Trophoblast cell (in vitro differentiated cells and primary cell): ENCODE results near the gene ERG.

Experiments used
- DNase-seq, 2 donors: peaks; one replicate each; pipeline ENCODE4 v3.0.0-alpha.2; 2016
- H2AFZ ChIP-seq: 2 replicates; pipeline ENCODE4 v1.6.1; 2013; ENCODE audit warnings: low read length, moderate library complexity, mild to moderate bottlenecking; ENCODE audit not compliant: insufficient read depth, poor library complexity
- H2AK5ac ChIP-seq: 2 replicates; pipeline ENCODE4 v1.6.1; 2013; ENCODE audit warnings: mild to moderate bottlenecking, low read length
- H2BK120ac ChIP-seq: 2 replicates; pipeline ENCODE4 v1.6.1; 2013; ENCODE audit warnings: low read length, mild to moderate bottlenecking, moderate library complexity; ENCODE audit not compliant: insufficient read depth, poor library complexity
- H2BK12ac ChIP-seq: 2 replicates; pipeline ENCODE4 v1.6.1; 2013; ENCODE audit warnings: mild to moderate bottlenecking, low read length, moderate library complexity
- H2BK5ac ChIP-seq: 2 replicates; pipeline ENCODE4 v1.6.1; 2013; ENCODE audit warnings: low read length, low read depth, moderate library complexity, mild to moderate bottlenecking; ENCODE audit not compliant: poor library complexity
- H3K14ac ChIP-seq: 2 replicates; pipeline ENCODE4 v1.6.1; 2013; ENCODE audit warnings: mild to moderate bottlenecking, low read length
- H3K18ac ChIP-seq: 2 replicates; pipeline ENCODE4 v1.6.1; 2013; ENCODE audit warnings: mild to moderate bottlenecking, low read length
- H3K23ac ChIP-seq: 2 replicates; pipeline ENCODE4 v1.6.1; 2013; ENCODE audit warnings: low read length
- H3K27ac ChIP-seq: 2 replicates; pipeline ENCODE4 v1.5.1; 2013; ENCODE audit warnings: low read depth, mild to moderate bottlenecking, inconsistent platforms, low read length, moderate library complexity
- H3K27me3 ChIP-seq: 2 replicates; pipeline ENCODE4 v1.6.1; 2013; ENCODE audit warnings: inconsistent platforms, mild to moderate bottlenecking, low read length, moderate library complexity; ENCODE audit not compliant: insufficient read depth
- H3K36me3 ChIP-seq, 2 experiments: 1 replicate in 1 of 2; 2 replicates in 1 of 2; pipeline ENCODE4 v1.6.1; 2013; ENCODE audit warnings: low read length in 2 of 2, mild to moderate bottlenecking in 2 of 2, moderate library complexity in 1 of 2; ENCODE audit not compliant: insufficient read depth in 2 of 2, control insufficient read depth in 1 of 2
- H3K4ac ChIP-seq: 2 replicates; pipeline ENCODE4 v1.6.1; 2013; ENCODE audit warnings: low read depth, mild to moderate bottlenecking, low read length, moderate library complexity
- H3K4me1 ChIP-seq, 2 experiments: 1 replicate in 1 of 2; 2 replicates in 1 of 2; pipeline ENCODE4 v1.6.1; 2013; ENCODE audit warnings: low read length in 2 of 2, mild to moderate bottlenecking in 2 of 2, moderate library complexity in 1 of 2; ENCODE audit not compliant: insufficient read depth in 2 of 2, control insufficient read depth in 1 of 2
- H3K4me2 ChIP-seq: 2 replicates; pipeline ENCODE4 v1.6.1; 2013; ENCODE audit warnings: inconsistent platforms, mild to moderate bottlenecking, low read length, moderate library complexity
- H3K4me3 ChIP-seq: 2 replicates; pipeline ENCODE4 v1.5.1; 2013; ENCODE audit warnings: mild to moderate bottlenecking, low read depth, low read length, inconsistent platforms
- H3K79me1 ChIP-seq: one replicate; pipeline ENCODE4 v1.6.1; 2013; ENCODE audit warnings: low read length
- H3K79me2 ChIP-seq: 2 replicates; pipeline ENCODE4 v1.6.1; 2013; ENCODE audit warnings: low read length, mild to moderate bottlenecking; ENCODE audit not compliant: control insufficient read depth, insufficient read depth, poor library complexity
- H3K9ac ChIP-seq: 2 replicates; pipeline ENCODE4 v1.6.1; 2013; ENCODE audit warnings: mild to moderate bottlenecking, low read length
- H3K9me3 ChIP-seq: 2 replicates; pipeline ENCODE4 v1.6.1; 2013; ENCODE audit warnings: low read depth, mild to moderate bottlenecking, control low read depth, inconsistent platforms, low read length; ENCODE audit not compliant: insufficient read depth
- H4K12ac ChIP-seq: 2 replicates; pipeline ENCODE4 v1.6.1; 2013; ENCODE audit warnings: low read depth, mild to moderate bottlenecking, low read length, moderate library complexity
- H4K8ac ChIP-seq: 2 replicates; pipeline ENCODE4 v1.6.1; 2013; ENCODE audit warnings: low read depth, mild to moderate bottlenecking, low read length, moderate library complexity
- H4K91ac ChIP-seq: one replicate; pipeline ENCODE4 v1.6.1; 2013; ENCODE audit warnings: low read depth, mild to moderate bottlenecking, low read length, moderate library complexity
- WGBS: extraction: QIAGEN DNeasy Blood & Tissue Kit; methylation state at CpG from one replicate; pipeline ENCODE4 v1.1.7; 2013; ENCODE audit warnings: missing lambda C conversion rate; ENCODE audit not compliant: insufficient read length, insufficient coverage; ENCODE audit errors: extremely low coverage; 5-methylcytosine and 5-hydroxymethylcytosine counted together

Gene ERG

GRCh38 chr21:38358098-38358497 is 140.2 kb downstream of the ERG start:
- H2BK5ac ChIP-seq: no peak overlapping the region
- no peaks in the 10 kb centered on the region for H3K27me3 ChIP-seq
- no peak overlapping the region for H2BK120ac ChIP-seq
- H4K12ac ChIP-seq: no peak overlapping the region
- H3K4me1 ChIP-seq: no peaks in the 10 kb centered on the region
- no peak overlapping the region for H2AFZ ChIP-seq
- no peak overlapping the region for H3K4me2 ChIP-seq
- H3K4me3 ChIP-seq: no peak overlapping the region
- H4K8ac ChIP-seq: no peak overlapping the region
- no peak overlapping the region for H2BK12ac ChIP-seq
- H3K79me1 ChIP-seq: no peaks in the 10 kb centered on the region
- no peak overlapping the region for H3K27ac ChIP-seq
- no peak overlapping the region for H4K91ac ChIP-seq
- no peak overlapping the region for H2AK5ac ChIP-seq
- H3K4ac ChIP-seq: no peak overlapping the region
- H3K9ac ChIP-seq: no peak overlapping the region
- no peaks in the 10 kb centered on the region for H3K36me3 ChIP-seq
- no peak overlapping the region for H3K14ac ChIP-seq
- no peak for DNase-seq
- peaks cover 2% of the 10 kb centered on the region for H3K9me3 ChIP-seq
- H3K79me2 ChIP-seq: no peaks in the 10 kb centered on the region
- no CpG with 5 or more reads among the region's 1 CpG for WGBS
- no peak overlapping the region for H3K18ac ChIP-seq
- no peak overlapping the region for H3K23ac ChIP-seq

DNA sequence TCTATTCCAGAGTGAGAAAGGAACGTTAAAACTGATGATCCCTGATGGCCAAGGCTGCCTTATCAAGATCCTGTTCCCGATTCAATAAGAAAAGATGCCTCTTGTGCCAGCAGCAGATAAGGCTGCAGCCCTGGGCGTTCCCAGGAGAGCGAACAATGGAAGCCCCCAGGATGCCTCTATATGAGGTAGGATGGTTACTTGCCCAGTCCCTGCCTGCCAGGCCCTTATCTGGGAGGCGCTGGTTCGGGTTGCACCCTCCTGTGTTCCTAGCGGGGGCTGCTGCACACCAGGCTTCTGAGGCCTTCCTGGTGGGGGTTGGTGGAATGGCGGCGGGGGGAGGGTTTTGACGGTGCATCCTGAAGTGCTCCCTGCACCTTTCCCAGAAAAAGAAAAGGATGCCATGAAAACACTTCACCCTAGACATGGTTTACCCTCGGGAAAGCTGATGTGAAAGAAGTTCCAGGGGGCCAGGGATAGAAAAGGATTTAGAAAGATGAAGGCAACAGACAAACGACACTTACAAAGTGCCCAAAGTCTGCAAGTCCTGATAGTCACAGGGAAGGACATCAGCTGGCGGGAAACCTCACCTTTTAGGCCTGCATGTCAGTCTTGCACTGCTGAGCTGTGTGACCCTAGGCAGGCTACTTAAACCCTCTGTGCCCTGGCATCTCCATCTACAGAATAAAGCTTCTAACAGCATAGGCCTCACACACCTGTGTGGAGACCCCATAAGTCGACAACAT is 141.2 kb downstream of the ERG start:
- peaks cover 2% of the 10 kb centered on the region for H3K79me1 ChIP-seq
- no peak overlapping the region for H4K8ac ChIP-seq
- H3K4ac ChIP-seq: no peak overlapping the region
- no peaks in the 10 kb centered on the region for H3K27me3 ChIP-seq
- H3K9me3 ChIP-seq: peaks cover 1% of the 10 kb centered on the region
- H4K91ac ChIP-seq: no peak overlapping the region
- H4K12ac ChIP-seq: no peak overlapping the region
- no peak for DNase-seq
- H3K14ac ChIP-seq: no peak overlapping the region
- no peak overlapping the region for H2BK120ac ChIP-seq
- no peaks in the 10 kb centered on the region for H3K36me3 ChIP-seq
- H3K4me2 ChIP-seq: no peak overlapping the region
- no peak overlapping the region for H2BK5ac ChIP-seq
- no peak overlapping the region for H2AK5ac ChIP-seq
- no peak overlapping the region for H2AFZ ChIP-seq
- H3K4me3 ChIP-seq: no peak overlapping the region
- H3K18ac ChIP-seq: no peak overlapping the region
- WGBS: no CpG with 5 or more reads among the region's 14 CpGs
- H3K23ac ChIP-seq: no peak overlapping the region
- H3K79me2 ChIP-seq: no peaks in the 10 kb centered on the region
- H3K9ac ChIP-seq: no peak overlapping the region
- no peak overlapping the region for H3K27ac ChIP-seq
- no peak overlapping the region for H2BK12ac ChIP-seq
- H3K4me1 ChIP-seq: peaks cover 3 to 5% of the 10 kb centered on the region in 2 experiments

GRCh38 chr21:38355992-38356781 is 142.1 kb downstream of the ERG start:
- Histone ChIP-seq H3K79me1 (peaks cover 6% of the 10 kb centered on the region), H3K14ac (no peak overlapping the region), H3K18ac (no peak overlapping the region), H2BK5ac (no peak overlapping the region), H3K36me3 (no peaks in the 10 kb centered on the region), H3K4me1 (peaks cover 3 to 10% of the 10 kb centered on the region in 2 experiments), H4K8ac (no peak overlapping the region), H2BK120ac (no peak overlapping the region), H3K4ac (no peak overlapping the region), H3K27ac (no peak overlapping the region), H3K4me3 (no peak overlapping the region), H3K79me2 (no peaks in the 10 kb centered on the region), H3K9me3 (no peaks in the 10 kb centered on the region), H4K91ac (no peak overlapping the region), H3K23ac (no peak overlapping the region), H2BK12ac (no peak overlapping the region), H3K9ac (no peak overlapping the region), H2AK5ac (no peak overlapping the region), H4K12ac (no peak overlapping the region), H2AFZ (no peak overlapping the region), H3K4me2 (no peak overlapping the region), H3K27me3 (no peaks in the 10 kb centered on the region)
- WGBS: no CpG with 5 or more reads among the region's 20 CpGs
- peak; percentile 75 to 89 for DNase-seq

GRCh38 chr21:38355353-38355752 is 142.9 kb downstream of the ERG start:
- no peak for DNase-seq
- Histone ChIP-seq H2AFZ (no peak overlapping the region), H3K27ac (no peak overlapping the region), H3K4ac (no peak overlapping the region), H3K27me3 (no peaks in the 10 kb centered on the region), H3K4me2 (no peak overlapping the region), H3K9ac (no peak overlapping the region), H2BK5ac (no peak overlapping the region), H4K91ac (peak overlapping the region; percentile 44), H3K36me3 (no peaks in the 10 kb centered on the region), H3K4me3 (no peak overlapping the region), H4K12ac (no peak overlapping the region), H3K23ac (no peak overlapping the region), H3K4me1 (peaks cover 3 to 10% of the 10 kb centered on the region in 2 experiments), H3K9me3 (no peaks in the 10 kb centered on the region), H3K79me1 (peaks cover 9% of the 10 kb centered on the region), H2BK12ac (peak overlapping the region; percentile 47), H2AK5ac (peak overlapping the region; percentile 15), H3K14ac (peak overlapping the region; percentile 48), H3K79me2 (no peaks in the 10 kb centered on the region), H2BK120ac (no peak overlapping the region), H4K8ac (no peak overlapping the region), H3K18ac (no peak overlapping the region)
- WGBS: no CpG with 5 or more reads among the region's 4 CpGs
